Thyroid gland (tissue), 4 donors: ENCODE measurements around the gene APOA4. TPM values are rescaled to one million over a fixed set of nuclear protein-coding genes. Genes with fewer than 3 reads are reported as not detected.

Source experiments
- DNase-seq, 2 donors: peaks; one replicate each; pipeline ENCODE4 v3.0.0-alpha.2; 2019
- H3K27ac ChIP-seq, 3 donors: fragments of 200-600 bp; sonication (generic); 1 replicate in 2 of 3; 2 replicates in 1 of 3; pipeline ENCODE4 v1.5.1; 2016 to 2019; ENCODE audit warnings: mild to moderate bottlenecking in 1 of 3, moderate library complexity in 1 of 3
- H3K27me3 ChIP-seq: fragments of 200-600 bp; sonication (generic); one replicate; pipeline ENCODE4 v1.5.1; 2019
- H3K36me3 ChIP-seq, 2 donors: fragments of 200-600 bp; sonication (generic); one replicate each; pipeline ENCODE4 v1.5.1; 2016 to 2019
- H3K4me1 ChIP-seq, 2 donors: fragments of 200-600 bp; sonication (generic); one replicate each; pipeline ENCODE4 v1.5.1; 2017 to 2019
- H3K4me3 ChIP-seq, 3 donors: fragments of 200-600 bp; sonication (generic); replicated peaks in 1 of 3; 1 replicate in 2 of 3; 2 replicates in 1 of 3; pipeline ENCODE4 v1.5.1; 2016; ENCODE audit warnings: mild to moderate bottlenecking in 1 of 3
- H3K9me3 ChIP-seq: fragments of 200-600 bp; sonication (generic); one replicate; pipeline ENCODE4 v1.5.1; 2017
- CTCF ChIP-seq, 6 experiments: fragments of 200-600 bp in 3 of 6; fragments of 450-650 bp in 3 of 6; sonication (generic) in 3 of 6; IDR thresholded peaks; one replicate each; pipeline ENCODE4 v1.5.1; 2016 to 2019; ENCODE audit warnings: antibody characterized with exemption in 6 of 6, mild to moderate bottlenecking in 2 of 6, inconsistent platforms in 1 of 6, moderate library complexity in 1 of 6
- POLR2A ChIP-seq, 2 donors: fragments of 450-650 bp; IDR thresholded peaks; one replicate each; pipeline ENCODE4 v1.6.1; 2017; ENCODE audit warnings: antibody characterized with exemption in 2 of 2, mild to moderate bottlenecking in 2 of 2, moderate library complexity in 1 of 2
- WGBS, 2 donors: methylation state at CpG; one replicate each; pipeline ENCODE4 v1.1.5; 2017; 5-methylcytosine and 5-hydroxymethylcytosine counted together
- intact Hi-C: fragments of 100-400 bp; cut with DNase I; formaldehyde crosslinking; loops from one replicate; pipeline ENCODE4 v1.15.1; 2023
- total RNA-seq, 4 donors: library from RNA; depleted of rRNA; stranded (reverse); fragments of >200 nt; gene quantifications; one replicate each; pipeline ENCODE4 v1.2.3, GENCODE V29; 2016

APOA4 gene
- total RNA-seq, 4 donors from 2014 or later: not detected

DNA sequence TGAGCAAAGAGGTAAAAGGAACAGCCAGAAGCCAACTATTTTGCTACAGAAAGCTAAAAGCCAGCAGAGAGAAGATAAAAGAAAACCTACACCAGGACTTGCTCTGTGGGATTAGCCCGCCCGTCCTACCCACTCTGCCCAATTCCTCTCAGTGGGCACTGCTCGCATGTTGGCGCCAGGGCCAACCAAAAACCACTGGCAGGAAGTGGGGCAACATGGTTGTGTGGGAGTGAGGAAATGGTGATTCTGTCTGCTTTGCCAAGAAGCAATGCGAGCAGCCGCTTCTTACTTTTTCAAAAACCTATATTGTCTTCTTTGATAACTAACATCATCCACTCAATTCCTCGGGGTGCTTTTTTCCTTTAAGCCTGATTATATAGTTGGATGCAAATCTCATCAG, 28.5 kb upstream of the APOA4 start:
- H3K27me3 ChIP-seq: no peaks in the 10 kb centered on the region
- no peaks in the 10 kb centered on the region for H3K9me3 ChIP-seq
- H3K4me1 ChIP-seq: peaks cover 13 to 25% of the 10 kb centered on the region in 2 donors
- DNase-seq: no peak
- intact Hi-C loops: no loop called here
- peaks cover 24 to 26% of the 10 kb centered on the region in 2 donors for H3K36me3 ChIP-seq
- H3K4me3 ChIP-seq: no peak overlapping the region
- H3K27ac ChIP-seq: no peak overlapping the region
- 81 to 90% methylated on average over 7 of the region's 7 CpGs for WGBS, 2 donors
- TF ChIP-seq POLR2A (IDR thresholded peaks at IDR 0.05) (no peak), CTCF (IDR thresholded peaks at IDR 0.05) (no peak)

GRCh38 chr11:116849486-116849885, 26.4 kb upstream of the APOA4 start:
- no peaks in the 10 kb centered on the region for H3K9me3 ChIP-seq
- H3K4me1 ChIP-seq: peaks cover 13 to 25% of the 10 kb centered on the region in 2 donors
- 91 to 93% methylated on average over 6 of the region's 6 CpGs for WGBS, 2 donors
- H3K27me3 ChIP-seq: no peaks in the 10 kb centered on the region
- no peak for DNase-seq
- intact Hi-C loops: no loop called here
- TF ChIP-seq CTCF (IDR thresholded peaks at IDR 0.05) (no peak), POLR2A (IDR thresholded peaks at IDR 0.05) (no peak)
- no peak overlapping the region for H3K4me3 ChIP-seq
- peaks cover 37 to 41% of the 10 kb centered on the region in 2 donors for H3K36me3 ChIP-seq
- H3K27ac ChIP-seq: no peak overlapping the region

GRCh38 chr11:116849060-116849459, 26.0 kb upstream of the APOA4 start:
- no peak overlapping the region for H3K4me3 ChIP-seq
- no peak for DNase-seq
- peaks cover 13 to 23% of the 10 kb centered on the region in 2 donors for H3K4me1 ChIP-seq
- H3K27me3 ChIP-seq: no peaks in the 10 kb centered on the region
- H3K9me3 ChIP-seq: no peaks in the 10 kb centered on the region
- 95 to 96% methylated on average over 12 of the region's 12 CpGs for WGBS, 2 donors
- peaks cover 37 to 41% of the 10 kb centered on the region in 2 donors for H3K36me3 ChIP-seq
- intact Hi-C loops: no loop called here
- TF ChIP-seq POLR2A (IDR thresholded peaks at IDR 0.05): no peak
- no peak overlapping the region for H3K27ac ChIP-seq

DNA sequence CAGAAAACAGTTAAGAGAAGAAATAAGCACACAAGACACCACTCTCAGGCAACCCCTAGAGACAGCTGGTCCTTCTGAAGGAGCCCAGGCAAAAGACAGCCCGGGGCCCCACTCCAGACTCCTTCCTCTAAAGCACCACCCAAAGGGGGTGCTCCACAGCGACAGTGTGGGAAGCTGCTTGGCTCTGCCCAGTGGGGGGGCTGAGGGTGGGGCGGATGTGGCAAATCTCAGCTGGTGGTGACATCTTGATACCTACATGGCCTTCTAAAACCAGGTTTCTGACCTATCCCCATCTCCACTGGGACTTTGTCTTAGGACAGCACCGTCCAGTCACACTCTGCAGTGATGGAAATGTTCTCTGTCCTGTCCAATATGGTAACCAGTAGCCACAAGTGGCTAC, 24.5 kb upstream of the APOA4 start:
- no peaks in the 10 kb centered on the region for H3K27me3 ChIP-seq
- WGBS, 2 donors: 91 to 95% methylated on average over 4 of the region's 4 CpGs
- intact Hi-C loops: no loop called here
- H3K27ac ChIP-seq: no peak overlapping the region
- DNase-seq: no peak
- no peaks in the 10 kb centered on the region for H3K9me3 ChIP-seq
- no peak for TF ChIP-seq CTCF (IDR thresholded peaks at IDR 0.05)
- TF ChIP-seq POLR2A (IDR thresholded peaks at IDR 0.05): no peak
- no peak overlapping the region for H3K4me3 ChIP-seq
- H3K4me1 ChIP-seq: peaks cover 11 to 17% of the 10 kb centered on the region in 2 donors
- peaks cover 41 to 48% of the 10 kb centered on the region in 2 donors for H3K36me3 ChIP-seq

DNA sequence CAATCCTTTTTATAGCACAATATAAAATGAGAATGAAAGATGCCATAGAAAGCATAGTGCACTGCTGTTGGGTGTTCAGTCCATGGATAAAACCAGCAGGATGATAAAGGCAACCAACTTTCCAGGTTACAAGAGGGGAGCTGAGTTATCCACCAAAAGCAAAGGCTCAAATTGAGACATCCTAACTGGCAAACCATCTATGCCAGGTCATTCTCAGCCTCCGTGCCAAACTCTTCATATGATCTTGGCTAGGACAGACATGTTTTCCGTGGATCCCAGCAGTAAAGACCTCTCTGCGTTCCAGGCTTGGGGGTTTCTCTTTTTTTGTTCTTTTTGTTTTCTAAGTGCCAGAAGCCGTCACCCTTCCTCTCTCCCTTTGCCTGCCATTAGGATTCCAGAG, 21.6 kb upstream of the APOA4 start:
- Histone ChIP-seq H3K36me3 (peaks cover 41 to 48% of the 10 kb centered on the region in 2 donors), H3K4me3 (no peak overlapping the region), H3K27me3 (no peaks in the 10 kb centered on the region), H3K27ac (no peak overlapping the region), H3K9me3 (no peaks in the 10 kb centered on the region), H3K4me1 (no peaks in the 10 kb centered on the region)
- TF ChIP-seq POLR2A (IDR thresholded peaks at IDR 0.05): no peak
- TF ChIP-seq CTCF (IDR thresholded peaks at IDR 0.05): no peak
- intact Hi-C loops: no loop called here
- no peak for DNase-seq
- WGBS, 2 donors: 96 to 98% methylated on average over 4 of the region's 4 CpGs

DNA sequence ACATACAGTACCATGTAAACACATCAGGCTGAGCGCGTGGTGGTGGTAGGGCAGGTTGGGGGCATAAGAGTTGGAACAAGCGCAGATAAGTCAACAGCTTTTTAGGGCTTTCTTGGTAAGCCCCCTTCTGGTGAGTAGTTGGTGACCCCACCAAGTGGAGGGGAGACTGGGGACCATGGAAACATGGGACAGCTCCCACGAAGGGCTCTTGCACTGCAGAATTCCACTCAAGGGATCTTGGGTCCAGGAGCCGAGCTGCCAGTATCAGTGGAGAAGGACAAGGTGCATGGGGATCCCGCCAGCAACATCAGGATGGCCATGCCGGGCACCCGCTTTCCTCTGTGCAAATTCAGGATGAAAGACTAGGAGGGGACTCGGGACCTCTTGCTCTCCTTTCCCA, 20.6 kb upstream of the APOA4 start:
- TF ChIP-seq CTCF (IDR thresholded peaks at IDR 0.05): no peak
- TF ChIP-seq POLR2A (IDR thresholded peaks at IDR 0.05): no peak
- DNase-seq: no peak
- no peak overlapping the region for H3K27ac ChIP-seq
- H3K9me3 ChIP-seq: no peaks in the 10 kb centered on the region
- H3K4me1 ChIP-seq: no peaks in the 10 kb centered on the region
- intact Hi-C loops: no loop called here
- H3K4me3 ChIP-seq: no peak overlapping the region
- peaks cover 35 to 46% of the 10 kb centered on the region in 2 donors for H3K36me3 ChIP-seq
- 90 to 93% methylated on average over 9 of the region's 9 CpGs for WGBS, 2 donors
- H3K27me3 ChIP-seq: no peaks in the 10 kb centered on the region
